Ascending aorta (tissue), 2 donors: ENCODE results near the gene BCL2L11. TPM values are rescaled to one million over a fixed set of nuclear protein-coding genes. Genes with fewer than 3 reads are reported as not detected.

Experiments
- DNase-seq, 2 donors: peaks; one replicate each; pipeline ENCODE4 v3.0.0-alpha.2; 2019; ENCODE audit warnings: low spot score in 2 of 2
- H3K27ac ChIP-seq, 2 donors: fragments of 200-600 bp; sonication (generic); one replicate each; pipeline ENCODE4 v1.5.1; 2016 to 2017; ENCODE audit warnings: mild to moderate bottlenecking in 1 of 2
- H3K27me3 ChIP-seq: fragments of 200-600 bp; sonication (generic); one replicate; pipeline ENCODE4 v1.5.1; 2017
- H3K36me3 ChIP-seq, 2 donors: fragments of 200-600 bp; sonication (generic); one replicate each; pipeline ENCODE4 v1.5.1; 2016
- H3K4me1 ChIP-seq, 2 donors: fragments of 200-600 bp; sonication (generic); one replicate each; pipeline ENCODE4 v1.5.1; 2016 to 2017; ENCODE audit warnings: mild to moderate bottlenecking in 1 of 2
- H3K4me3 ChIP-seq, 2 donors: fragments of 200-600 bp; sonication (generic); one replicate each; pipeline ENCODE4 v1.5.1; 2016 to 2017; ENCODE audit warnings: mild to moderate bottlenecking in 1 of 2
- H3K9me3 ChIP-seq, 2 donors: fragments of 200-600 bp; sonication (generic); one replicate each; pipeline ENCODE4 v1.5.1; 2016
- intact Hi-C: fragments of 100-400 bp; cut with DNase I; formaldehyde crosslinking; loops from one replicate; pipeline ENCODE4 v1.15.1; 2023
- total RNA-seq: library from RNA; depleted of rRNA; stranded (reverse); fragments of >200 nt; gene quantifications from one replicate; pipeline ENCODE4 v1.1.0, GENCODE V29; 2016
- TF ChIP-seq, protein P1 (sequence below), 3 experiments: fragments of 200-600 bp in 2 of 3; fragments of 450-650 bp in 1 of 3; sonication (generic) in 2 of 3; IDR thresholded peaks; one replicate each; pipeline ENCODE4 v1.5.1; 2016 to 2019; ENCODE audit warnings: antibody characterized with exemption in 3 of 3, mild to moderate bottlenecking in 1 of 3, moderate library complexity in 1 of 3

Gene BCL2L11
- total RNA-seq, 1 donor from 2014 or later: 3.5 TPM

GRCh38 chr2:111139637-111140317 is 19.1 kb downstream of the BCL2L11 start:
- intact Hi-C loops: no loop called here
- DNase-seq: no peak

GRCh38 chr2:111140815-111141214 is 20.1 kb downstream of the BCL2L11 start:
- intact Hi-C loops: no loop called here
- TF ChIP-seq, protein P1, sequence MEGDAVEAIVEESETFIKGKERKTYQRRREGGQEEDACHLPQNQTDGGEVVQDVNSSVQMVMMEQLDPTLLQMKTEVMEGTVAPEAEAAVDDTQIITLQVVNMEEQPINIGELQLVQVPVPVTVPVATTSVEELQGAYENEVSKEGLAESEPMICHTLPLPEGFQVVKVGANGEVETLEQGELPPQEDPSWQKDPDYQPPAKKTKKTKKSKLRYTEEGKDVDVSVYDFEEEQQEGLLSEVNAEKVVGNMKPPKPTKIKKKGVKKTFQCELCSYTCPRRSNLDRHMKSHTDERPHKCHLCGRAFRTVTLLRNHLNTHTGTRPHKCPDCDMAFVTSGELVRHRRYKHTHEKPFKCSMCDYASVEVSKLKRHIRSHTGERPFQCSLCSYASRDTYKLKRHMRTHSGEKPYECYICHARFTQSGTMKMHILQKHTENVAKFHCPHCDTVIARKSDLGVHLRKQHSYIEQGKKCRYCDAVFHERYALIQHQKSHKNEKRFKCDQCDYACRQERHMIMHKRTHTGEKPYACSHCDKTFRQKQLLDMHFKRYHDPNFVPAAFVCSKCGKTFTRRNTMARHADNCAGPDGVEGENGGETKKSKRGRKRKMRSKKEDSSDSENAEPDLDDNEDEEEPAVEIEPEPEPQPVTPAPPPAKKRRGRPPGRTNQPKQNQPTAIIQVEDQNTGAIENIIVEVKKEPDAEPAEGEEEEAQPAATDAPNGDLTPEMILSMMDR (IDR thresholded peaks at IDR 0.05): no peak
- no peak for DNase-seq

More at GRCh38 chr2:111139637-111140317, 19.1 kb downstream of the BCL2L11 start:
- no peaks in the 10 kb centered on the region for H3K9me3 ChIP-seq
- H3K27me3 ChIP-seq: no peaks in the 10 kb centered on the region
- H3K4me1 ChIP-seq: no peaks in the 10 kb centered on the region
- H3K4me3 ChIP-seq: no peak overlapping the region
- H3K27ac ChIP-seq: no peak overlapping the region
- H3K36me3 ChIP-seq: peaks cover 0 to 3% of the 10 kb centered on the region in 2 donors
- TF ChIP-seq, protein P1 (IDR thresholded peaks at IDR 0.05): no peak

DNA sequence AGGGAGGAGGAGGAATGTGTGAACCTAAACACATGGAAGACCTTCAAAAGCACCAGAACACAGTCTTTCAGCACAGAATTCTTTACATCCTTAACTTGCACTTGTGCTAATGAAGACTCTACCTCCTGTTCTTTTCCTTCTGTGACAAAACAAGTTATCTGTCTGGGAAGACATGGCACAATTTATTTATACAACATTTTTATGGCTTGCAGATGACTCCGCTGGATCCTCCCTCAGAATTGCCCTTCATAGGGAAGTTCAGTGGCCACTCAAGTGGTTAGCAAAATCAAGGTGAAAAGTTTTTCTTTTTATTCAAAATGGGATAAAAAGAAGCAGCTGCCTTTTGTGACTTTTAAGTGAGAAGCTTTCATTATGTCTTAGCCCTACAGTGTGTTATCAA is 21.4 kb downstream of the BCL2L11 start:
- H3K9me3 ChIP-seq: no peaks in the 10 kb centered on the region
- no peaks in the 10 kb centered on the region for H3K4me1 ChIP-seq
- peaks cover 0 to 3% of the 10 kb centered on the region in 2 donors for H3K36me3 ChIP-seq
- DNase-seq: no peak
- no peak overlapping the region for H3K4me3 ChIP-seq
- H3K27ac ChIP-seq: no peak overlapping the region
- intact Hi-C loops: no loop called here
- no peaks in the 10 kb centered on the region for H3K27me3 ChIP-seq
- TF ChIP-seq, protein P1 (IDR thresholded peaks at IDR 0.05): no peak

More at GRCh38 chr2:111140815-111141214, 20.1 kb downstream of the BCL2L11 start:
- H3K27me3 ChIP-seq: no peaks in the 10 kb centered on the region
- no peak overlapping the region for H3K4me3 ChIP-seq
- H3K27ac ChIP-seq: no peak overlapping the region
- no peaks in the 10 kb centered on the region for H3K9me3 ChIP-seq
- H3K4me1 ChIP-seq: no peaks in the 10 kb centered on the region
- H3K36me3 ChIP-seq: peaks cover 0 to 3% of the 10 kb centered on the region in 2 donors

- no peak for DNase-seq
- peaks cover 0 to 3% of the 10 kb centered on the region in 2 donors for H3K36me3 ChIP-seq
- H3K27ac ChIP-seq: no peak overlapping the region
- intact Hi-C loops: no loop called here
- no peaks in the 10 kb centered on the region for H3K9me3 ChIP-seq
- no peaks in the 10 kb centered on the region for H3K27me3 ChIP-seq
- no peak overlapping the region for H3K4me3 ChIP-seq
- TF ChIP-seq, protein P1 (IDR thresholded peaks at IDR 0.05): no peak
- H3K4me1 ChIP-seq: no peaks in the 10 kb centered on the region
Measured at GRCh38 chr2:111143107-111143842, 22.6 kb downstream of the BCL2L11 start.

DNA sequence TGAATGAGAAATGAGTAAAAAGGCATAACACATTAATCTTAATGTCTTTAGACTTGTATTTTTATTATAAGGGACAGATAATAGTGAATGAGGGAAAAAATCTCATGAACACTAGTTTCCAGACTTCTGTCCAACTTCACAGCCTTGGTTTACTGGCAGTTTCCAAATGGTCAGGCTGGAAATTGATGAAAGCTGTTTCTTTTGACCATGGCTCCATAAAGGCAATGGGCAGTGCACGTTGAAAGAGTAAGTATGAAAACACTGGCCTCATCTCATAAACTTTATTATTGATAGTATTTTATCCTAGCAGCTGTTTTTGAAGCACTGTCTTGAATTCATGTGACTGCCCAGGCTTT is 23.1 kb downstream of the BCL2L11 start:
- intact Hi-C loops: no loop called here
- no peak overlapping the region for H3K4me3 ChIP-seq
- H3K36me3 ChIP-seq: peaks cover 0 to 3% of the 10 kb centered on the region in 2 donors
- H3K9me3 ChIP-seq: no peaks in the 10 kb centered on the region
- no peaks in the 10 kb centered on the region for H3K4me1 ChIP-seq
- TF ChIP-seq, protein P1 (IDR thresholded peaks at IDR 0.05): no peak
- no peak for DNase-seq
- H3K27ac ChIP-seq: no peak overlapping the region
- H3K27me3 ChIP-seq: no peaks in the 10 kb centered on the region
